B cell (primary cell): ENCODE results near the gene ACBD3. TPM values are rescaled to one million over a fixed set of nuclear protein-coding genes. Genes with fewer than 3 reads are reported as not detected.

Experiments used
- ATAC-seq: fragments of 200-7000 bp; cut with Tn5 transposase; one replicate; pipeline ENCODE4 v1.10.0; 2021; ENCODE audit warnings: low read depth, mild to moderate bottlenecking, moderate number of reproducible peaks, moderate library complexity
- CTCF ChIA-PET: fragments of 350-600 bp; sonication (Branson Sonifier 250); formaldehyde crosslinking; loops from one replicate; lab custom pipeline; 2021; ENCODE audit warnings: antibody characterized with exemption, inconsistent platforms; lab: Charles Lee
- POLR2A ChIA-PET: fragments of 350-600 bp; sonication (Branson Sonifier 250); formaldehyde crosslinking; loops from one replicate; lab custom pipeline; 2021; ENCODE audit warnings: antibody characterized with exemption; lab: Charles Lee
- DNase-seq: peaks from one replicate; pipeline ENCODE4 v3.0.0; 2013
- H2AFZ ChIP-seq: 2 replicates; pipeline ENCODE4 v1.6.1; 2012; ENCODE audit warnings: mild to moderate bottlenecking, low read depth, low read length; ENCODE audit not compliant: insufficient read depth, poor library complexity, severe bottlenecking
- H3K27ac ChIP-seq, 2 donors: 1 replicate in 1 of 2; 2 replicates in 1 of 2; pipeline ENCODE4 v1.5.1; 2012 to 2013; ENCODE audit warnings: low read length in 2 of 2, mild to moderate bottlenecking in 2 of 2, moderate library complexity in 1 of 2
- H3K27me3 ChIP-seq, 4 experiments: fragments of 200-600 bp in 1 of 4; sonication (generic) in 1 of 4; replicated peaks in 1 of 4; 1 replicate in 2 of 4; 2 replicates in 2 of 4; pipeline versions ENCODE4 v1.6.1 to v1.7.0; 2013 to 2016; ENCODE audit warnings: low read length in 3 of 4, mild to moderate bottlenecking in 2 of 4, mixed read lengths in 1 of 4, moderate library complexity in 1 of 4; ENCODE audit not compliant: insufficient read depth in 4 of 4, control insufficient read depth in 3 of 4; ENCODE audit errors: control extremely low read depth in 1 of 4
- H3K36me3 ChIP-seq, 2 experiments: replicated peaks in 1 of 2; 1 replicate in 1 of 2; 2 replicates in 1 of 2; pipeline versions ENCODE4 v1.6.1 to v1.7.1; 2013; ENCODE audit warnings: low read length in 1 of 2; ENCODE audit not compliant: insufficient read depth in 2 of 2, control insufficient read depth in 1 of 2; ENCODE audit errors: control extremely low read depth in 1 of 2, extremely low read depth in 1 of 2
- H3K4me1 ChIP-seq, 2 donors: fragments of 200-600 bp in 1 of 2; sonication (generic) in 1 of 2; 1 replicate in 1 of 2; 2 replicates in 1 of 2; pipeline versions ENCODE4 v1.5.1 to v1.6.1; 2013 to 2017; ENCODE audit warnings: low read length in 2 of 2; ENCODE audit not compliant: control insufficient read depth in 2 of 2, insufficient read depth in 2 of 2
- H3K4me2 ChIP-seq: replicated peaks from 2 replicates; pipeline ENCODE3; 2012; ENCODE audit warnings: mild to moderate bottlenecking, low read depth, low read length; ENCODE audit not compliant: poor library complexity, severe bottlenecking
- H3K4me3 ChIP-seq, 5 experiments: fragments of 200-600 bp in 1 of 5; sonication (generic) in 1 of 5; 1 replicate in 3 of 5; 2 replicates in 2 of 5; pipeline versions ENCODE4 v1.5.1 to v1.7.0; 2011 to 2016; ENCODE audit warnings: low read length in 4 of 5, mild to moderate bottlenecking in 4 of 5, low read depth in 2 of 5, control low read depth in 1 of 5, moderate library complexity in 1 of 5; ENCODE audit not compliant: insufficient read depth in 1 of 5; ENCODE audit errors: control extremely low read depth in 1 of 5, extremely low read depth in 1 of 5
- H3K79me2 ChIP-seq: fragments of 200-600 bp; sonication (generic); one replicate; pipeline ENCODE4 v1.6.0; 2016; ENCODE audit warnings: low read length; ENCODE audit not compliant: control insufficient read depth, insufficient read depth
- H3K9ac ChIP-seq: fragments of 200-600 bp; sonication (generic); 2 replicates; pipeline ENCODE4 v1.6.1; 2017; ENCODE audit warnings: mild to moderate bottlenecking, low read length, moderate library complexity
- H3K9me3 ChIP-seq, 3 donors: one replicate each; pipeline versions ENCODE4 v1.6.1 to v1.7.1; 2013; ENCODE audit warnings: low read length in 2 of 3; ENCODE audit not compliant: control insufficient read depth in 2 of 3, insufficient read depth in 1 of 3; ENCODE audit errors: control extremely low read depth in 1 of 3
- H4K20me1 ChIP-seq: 2 replicates; pipeline ENCODE4 v1.6.0; 2012; ENCODE audit warnings: mild to moderate bottlenecking, low read length; ENCODE audit not compliant: insufficient read depth, control insufficient read depth, poor library complexity, severe bottlenecking
- H3K27ac Mint-ChIP-seq: one replicate; pipeline ENCODE4 v1.8.0; 2021; ENCODE audit warnings: mixed read lengths
- H3K27me3 Mint-ChIP-seq: one replicate; pipeline ENCODE4 v1.8.0; 2021; ENCODE audit warnings: mixed read lengths
- H3K4me1 Mint-ChIP-seq: one replicate; pipeline ENCODE4 v1.8.0; 2021; ENCODE audit warnings: mixed read lengths
- H3K4me3 Mint-ChIP-seq: one replicate; pipeline ENCODE4 v1.8.0; 2021; ENCODE audit warnings: mixed read lengths
- H3K9me3 Mint-ChIP-seq: one replicate; pipeline ENCODE4 v1.8.0; 2022; ENCODE audit warnings: mixed read lengths; ENCODE audit not compliant: insufficient read depth
- CTCF ChIP-seq: fragments of 200-600 bp; IDR thresholded peaks from one replicate; pipeline ENCODE4 v1.8.0; 2022; ENCODE audit warnings: antibody characterized with exemption, mild to moderate bottlenecking
- EZH2 ChIP-seq: IDR thresholded peaks from 2 replicates; pipeline ENCODE4 v1.6.1; 2012; ENCODE audit warnings: borderline replicate concordance, low read depth, mild to moderate bottlenecking, moderate library complexity, low read length; ENCODE audit not compliant: insufficient read depth, poor library complexity, severe bottlenecking
- WGBS: methylation state at CpG from one replicate; pipeline ENCODE4 v1.1.5; 2013; ENCODE audit warnings: missing lambda C conversion rate; ENCODE audit not compliant: insufficient coverage; 5-methylcytosine and 5-hydroxymethylcytosine counted together
- intact Hi-C: fragments of 100-400 bp; cut with micrococcal nuclease; formaldehyde crosslinking; loops from one replicate; pipeline ENCODE4 v1.10.0; 2022
- polyA plus RNA-seq: library from polyadenylated mRNA; depleted of rRNA; stranded (reverse); fragments of >200 nt; gene quantifications from 2 replicates; pipeline ENCODE4 v1.2.3, GENCODE V29; 2012
- total RNA-seq, 2 donors: library from RNA; stranded (reverse); fragments of 120-200 nt in 1 of 2; gene quantifications; 1 replicate in 1 of 2; 2 replicates in 1 of 2; pipeline versions ENCODE4 v1.2.3 to v1.2.4, GENCODE V29; 2013 to 2022

Gene ACBD3
- total and polyA plus RNA-seq, 2 donors (not counting 1 experiment from before 2014, with no cell fraction given) = 16.2 to 60.6 TPM

DNA sequence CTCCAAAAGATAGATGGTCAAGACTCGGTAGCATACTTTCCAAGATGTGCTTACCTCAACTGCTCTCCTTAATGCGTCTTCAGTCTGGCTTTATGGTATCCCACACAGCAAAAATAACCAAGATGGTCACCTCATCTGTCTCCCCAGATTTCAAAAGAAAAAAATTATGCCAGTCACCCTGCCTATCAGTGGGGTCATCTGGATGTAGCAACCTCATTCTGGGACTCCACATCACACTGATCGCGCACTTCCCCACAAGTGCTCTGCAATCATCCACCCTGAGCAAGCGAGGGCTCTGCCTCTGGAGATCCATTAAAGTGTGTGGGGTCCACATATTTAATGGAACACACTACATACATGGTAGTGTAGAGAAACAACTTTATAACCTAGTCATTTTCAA lies 42.5 kb downstream of the ACBD3 start:
- no peak overlapping the region for H2AFZ ChIP-seq
- Mint-ChIP-seq H3K27me3 (no peaks in the 10 kb centered on the region), H3K4me1 (peaks cover 29% of the 10 kb centered on the region), H3K9me3 (peaks cover 4% of the 10 kb centered on the region), H3K27ac (peak overlapping the region; percentile 71), H3K4me3 (no peak overlapping the region)
- no peak overlapping the region for H3K4me3 ChIP-seq
- CTCF ChIA-PET = interaction anchor here (2.2 kb wide), 1 partner anchor 19 kb away, joined by 9 read pairs; no protein-coding TSS in a partner anchor
- H3K36me3 ChIP-seq = peaks cover 0 to 46% of the 10 kb centered on the region in 2 experiments
- no peak overlapping the region for H3K9ac ChIP-seq
- H3K4me1 ChIP-seq = peaks cover 0 to 12% of the 10 kb centered on the region in 2 donors
- WGBS = 100% methylated on average over 2 of the region's 5 CpGs
- no peaks in the 10 kb centered on the region for H3K9me3 ChIP-seq
- no peaks in the 10 kb centered on the region for H3K27me3 ChIP-seq
- intact Hi-C loops = loop anchor here (2.0 kb wide), 1 partner anchor 19 kb away; no protein-coding TSS in a partner anchor
- H3K27ac ChIP-seq = peak overlapping the region in 1 of 2 donors; percentile 41
- H4K20me1 ChIP-seq = no peaks in the 10 kb centered on the region
- H3K4me2 ChIP-seq = no peak overlapping the region
- POLR2A ChIA-PET = no interaction called here
- ATAC-seq (no peak), DNase-seq (no peak)
- TF ChIP-seq EZH2 = no peak
- TF ChIP-seq CTCF = no peak
- no peaks in the 10 kb centered on the region for H3K79me2 ChIP-seq

DNA sequence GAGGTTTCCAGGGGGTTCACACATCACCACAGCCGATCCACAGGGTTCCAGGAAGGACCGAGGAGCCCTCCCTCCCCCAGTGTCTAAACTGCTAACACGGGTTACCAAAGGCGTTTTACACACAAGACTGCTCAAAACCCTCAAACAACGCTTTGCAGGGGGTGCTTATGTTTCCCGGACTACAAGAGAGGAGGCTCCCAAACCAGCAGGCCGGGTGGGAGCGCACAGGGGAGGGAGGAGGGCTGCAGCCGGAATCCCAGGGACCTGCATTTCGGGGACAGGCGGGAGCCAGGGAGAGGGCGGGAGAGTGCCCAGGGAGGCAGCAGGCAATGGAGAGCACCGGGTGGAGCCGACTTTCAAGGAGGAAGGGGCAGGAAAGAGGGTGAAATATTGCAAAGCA lies 50.8 kb downstream of the ACBD3 start:
- Histone ChIP-seq H3K27me3 (no peaks in the 10 kb centered on the region), H3K4me1 (peaks cover 42 to 49% of the 10 kb centered on the region in 2 donors), H3K4me3 (no peak overlapping the region), H3K27ac (no peak overlapping the region), H3K9ac (no peak overlapping the region), H4K20me1 (no peaks in the 10 kb centered on the region), H3K36me3 (peaks cover 0 to 3% of the 10 kb centered on the region in 2 experiments), H3K9me3 (peaks cover 0 to 21% (median 6%) of the 10 kb centered on the region in 3 donors), H3K4me2 (no peak overlapping the region), H3K79me2 (no peaks in the 10 kb centered on the region), H2AFZ (no peak overlapping the region)
- intact Hi-C loops = no loop called here
- CTCF ChIA-PET = interaction anchor here (0.8 to 3.5 kb wide), 3 partner anchors 10 to 65 kb away, joined by 3 to 17 read pairs (median 4); no protein-coding TSS in a partner anchor
- Mint-ChIP-seq H3K9me3 (no peaks in the 10 kb centered on the region), H3K27ac (peak overlapping the region; percentile 76), H3K27me3 (no peaks in the 10 kb centered on the region), H3K4me3 (no peak overlapping the region), H3K4me1 (peaks cover 50% of the 10 kb centered on the region)
- WGBS = 77% methylated on average over 13 of the region's 14 CpGs
- no peak for DNase-seq
- no peak for TF ChIP-seq EZH2
- no peak for ATAC-seq
- POLR2A ChIA-PET = no interaction called here
